ENCODE measurements around the gene ID1.
"Not testable (repeated sequence)": the region's sequence is repeated elsewhere in the genome, so short reads cannot be mapped to it uniquely, and the experiment has no call there.

Gene ID1

GRCh38 chr20:31573555-31574321 lies 31.4 kb upstream of the ID1 start:
- no peak for DNase-seq (ENCODE audit: low read depth in 2 of 2)

DNA sequence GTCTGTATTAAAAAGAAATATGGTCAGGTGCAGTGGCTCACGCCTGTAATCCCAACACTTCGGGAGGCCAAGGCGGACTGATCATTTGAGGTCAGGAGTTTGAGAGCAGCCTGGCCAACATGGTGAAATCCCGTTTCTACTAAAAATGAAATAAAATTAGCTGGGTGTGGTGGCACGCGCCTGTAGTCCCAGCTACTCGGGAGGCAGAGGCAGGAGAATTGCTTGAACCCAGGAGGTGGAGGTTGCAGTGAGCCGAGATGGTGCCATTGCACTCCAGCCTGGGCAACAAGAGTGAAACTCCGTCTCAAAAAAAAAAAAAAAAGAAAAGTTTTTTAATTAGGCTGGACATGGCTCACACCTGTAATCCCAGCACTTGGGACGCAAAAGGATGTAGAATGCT lies 30.1 kb upstream of the ID1 start:
- not testable (repeated sequence) for DNase-seq (ENCODE audit: low read depth in 2 of 2)

DNA sequence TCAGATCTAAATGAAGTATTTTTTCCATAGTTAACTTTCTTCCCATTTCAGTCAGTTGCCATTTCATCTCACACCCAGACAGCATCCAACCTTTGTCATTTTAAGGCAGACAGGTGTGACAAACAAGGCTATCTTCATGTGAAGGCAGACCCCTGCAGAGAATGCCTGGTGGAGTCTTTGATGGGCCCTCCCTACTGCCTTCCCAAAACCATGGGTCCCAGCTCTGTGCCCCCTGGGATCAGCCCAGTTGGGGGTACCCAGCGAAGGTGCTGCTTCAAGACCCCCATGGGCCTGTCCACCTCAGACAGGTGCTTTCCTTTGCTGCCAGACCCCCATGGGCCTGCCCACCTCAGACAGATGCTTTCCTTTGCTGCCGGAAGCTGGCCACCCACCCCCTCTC lies 28.3 kb upstream of the ID1 start:
- no peak for DNase-seq (ENCODE audit: low read depth in 2 of 2)

DNA sequence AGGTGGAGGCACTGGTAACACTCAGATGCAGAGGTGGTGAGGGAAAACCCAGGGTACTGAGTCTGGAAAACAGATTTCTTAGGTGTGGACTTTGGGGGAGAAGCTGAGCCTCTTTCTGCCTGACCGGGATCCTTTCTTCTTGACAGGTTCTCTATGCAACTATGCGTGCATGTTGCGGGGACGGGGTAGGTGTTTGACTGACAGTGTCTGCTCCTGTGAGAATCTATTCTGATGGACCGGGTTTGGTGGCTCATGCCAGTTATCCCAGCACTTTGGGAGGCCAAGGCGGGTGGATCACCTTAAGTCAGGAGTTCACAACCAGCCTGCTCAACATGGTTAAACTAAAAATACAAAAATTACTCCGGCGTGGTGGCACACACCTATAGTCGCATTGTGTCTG lies 27.9 kb upstream of the ID1 start:
- DNase-seq (ENCODE audit: low read depth in 2 of 2) = no peak

GRCh38 chr20:31578448-31579138 lies 26.5 kb upstream of the ID1 start:
- DNase-seq (ENCODE audit: low read depth in 2 of 2) = no peak

DNA sequence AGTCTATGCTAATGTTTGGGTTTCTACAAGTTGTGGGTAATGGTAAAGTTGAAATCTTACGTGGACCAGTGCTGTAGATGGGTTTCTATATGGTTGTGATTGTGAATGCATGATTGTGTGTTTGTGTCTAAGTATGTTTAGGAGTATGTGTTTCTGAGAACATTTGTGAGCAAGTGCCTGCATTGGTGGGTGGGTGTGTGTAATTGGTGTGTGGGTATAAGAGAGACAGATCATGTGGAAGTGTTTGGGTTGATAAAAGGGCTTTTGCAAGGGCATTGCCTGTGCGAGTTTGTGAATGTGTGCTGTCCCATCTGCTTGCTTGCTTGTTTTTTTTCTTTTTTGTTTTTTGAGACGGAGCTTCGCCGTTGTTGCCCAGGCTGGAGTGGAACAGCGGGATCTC lies 25.8 kb upstream of the ID1 start:
- DNase-seq (ENCODE audit: low read depth in 2 of 2) = no peak

DNA sequence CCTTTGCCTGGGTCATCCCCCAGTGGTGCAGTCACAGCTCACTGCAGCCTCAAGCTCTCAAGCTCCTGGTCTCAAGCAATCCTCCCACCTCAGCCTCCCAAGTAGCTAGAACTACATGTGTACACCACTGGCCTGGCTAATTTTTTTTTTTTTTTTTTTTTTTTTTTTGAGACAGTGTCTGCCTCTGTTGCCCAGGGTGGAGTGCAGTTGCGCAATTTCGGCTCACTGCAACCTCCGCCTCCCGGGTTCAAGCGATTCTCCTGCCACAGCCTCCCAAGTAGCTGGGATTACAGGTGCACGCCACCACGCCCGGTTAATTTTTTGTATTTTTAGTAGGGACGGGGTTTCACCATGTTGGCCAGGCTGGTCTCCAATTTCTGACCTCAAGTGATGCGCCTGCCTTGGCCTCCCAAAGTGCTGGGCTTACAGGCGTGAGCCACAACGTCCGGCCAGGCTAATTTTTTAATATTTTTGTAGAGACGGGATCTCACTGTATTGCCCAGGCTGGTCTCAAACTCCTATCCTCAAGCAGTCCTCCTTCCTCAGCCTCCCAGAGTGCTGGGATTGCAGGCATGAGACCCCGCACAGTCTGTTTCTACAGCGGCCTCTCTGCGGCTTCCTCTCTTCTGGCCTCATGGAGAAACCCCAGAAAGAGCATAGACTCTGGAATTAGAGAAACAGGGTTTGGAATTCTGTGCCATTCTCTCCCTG lies 25.0 kb upstream of the ID1 start:
- DNase-seq (ENCODE audit: low read depth in 2 of 2) = not testable (repeated sequence)

DNA sequence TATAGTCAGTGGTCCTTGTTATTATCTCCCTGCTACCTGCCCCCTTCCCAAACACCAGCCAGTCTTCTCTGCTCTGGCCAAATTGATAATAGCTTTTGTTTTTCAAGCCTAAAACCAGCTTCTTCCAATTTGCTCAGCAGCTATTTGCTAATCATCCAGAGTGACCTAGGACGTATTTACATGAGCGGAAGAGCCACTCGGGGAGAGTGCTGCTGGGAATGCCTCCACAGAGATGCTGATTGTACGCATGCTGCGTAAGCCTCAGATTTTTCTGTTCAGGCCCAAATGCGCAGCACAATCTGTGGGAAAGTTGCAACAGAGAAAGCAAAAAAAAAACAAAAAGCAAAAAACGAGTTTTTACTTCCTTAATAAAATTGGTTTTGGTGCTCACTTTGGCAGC lies 24.4 kb upstream of the ID1 start:
- no peak for DNase-seq (ENCODE audit: low read depth in 2 of 2)

- DNase-seq (ENCODE audit: low read depth in 2 of 2) = no peak
Measured at GRCh38 chr20:31581391-31581790, 23.7 kb upstream of the ID1 start.

DNA sequence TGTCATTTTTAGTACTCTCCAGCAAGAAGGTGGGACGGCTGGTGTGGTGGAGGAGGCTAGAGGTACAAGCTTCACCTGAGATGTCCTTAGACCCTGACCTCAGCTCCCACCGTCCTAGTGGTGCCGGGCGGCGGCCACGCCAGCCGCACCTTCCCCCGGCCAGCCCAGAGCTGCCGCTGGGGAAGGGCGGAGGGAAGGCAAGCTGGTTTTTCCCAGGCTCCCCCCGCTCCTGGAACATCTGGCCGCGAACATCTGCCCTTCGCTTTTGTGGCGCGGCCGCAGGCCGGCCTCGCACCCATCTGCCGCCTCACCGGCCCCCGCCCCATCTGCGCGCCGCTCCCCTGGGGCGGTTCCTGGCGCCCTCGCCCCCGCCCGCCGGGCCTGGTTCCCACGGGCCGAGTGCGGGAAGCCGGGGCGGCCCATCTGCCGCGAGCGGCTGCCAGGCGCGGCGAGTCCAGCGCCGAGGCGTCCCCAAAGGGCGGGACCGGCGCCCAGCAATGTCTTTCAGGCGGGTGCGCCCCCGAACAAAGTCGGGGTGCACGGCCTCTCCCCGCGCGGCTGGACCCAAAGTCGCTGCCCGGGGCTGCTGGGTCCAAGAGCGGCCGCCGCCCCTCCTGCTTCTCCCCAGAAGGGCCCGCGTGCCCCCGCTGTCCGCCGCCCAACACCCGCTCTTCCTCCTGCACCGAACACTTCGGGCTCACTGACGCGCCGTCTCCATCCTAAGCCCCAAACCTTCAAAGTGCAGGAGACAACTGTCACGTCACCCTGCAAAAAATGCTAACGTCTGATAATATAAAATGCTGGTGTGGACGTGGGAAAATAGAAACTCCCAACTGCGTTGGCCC lies 17.3 kb upstream of the ID1 start:
- DNase-seq (ENCODE audit: low read depth in 2 of 2) = no peak

DNA sequence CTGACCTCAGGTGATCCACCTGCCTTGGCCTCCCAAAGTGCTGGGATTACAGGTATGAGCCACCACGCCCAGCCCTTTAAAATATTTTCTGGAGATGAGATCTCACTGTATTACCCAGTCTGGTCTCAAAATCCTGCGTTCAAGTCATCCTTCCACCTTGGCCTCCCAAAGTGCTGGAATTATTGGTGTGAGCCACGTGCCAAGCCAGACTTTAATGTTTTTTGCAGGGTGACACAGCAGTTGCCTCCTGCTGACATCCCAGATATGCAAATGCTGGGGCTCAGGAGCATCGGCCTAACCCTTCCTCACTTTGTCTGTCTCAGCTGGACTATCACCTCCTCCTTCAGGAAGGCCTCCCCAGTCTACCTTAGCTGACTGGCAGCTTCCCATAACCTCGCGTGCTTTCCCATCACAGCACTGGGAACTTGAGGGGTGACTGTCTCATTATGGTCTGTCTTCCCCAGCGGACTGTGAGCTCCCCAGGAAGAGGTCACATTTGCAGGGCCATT lies 14.3 kb upstream of the ID1 start:
- no peak for DNase-seq (ENCODE audit: low read depth in 2 of 2)

DNA sequence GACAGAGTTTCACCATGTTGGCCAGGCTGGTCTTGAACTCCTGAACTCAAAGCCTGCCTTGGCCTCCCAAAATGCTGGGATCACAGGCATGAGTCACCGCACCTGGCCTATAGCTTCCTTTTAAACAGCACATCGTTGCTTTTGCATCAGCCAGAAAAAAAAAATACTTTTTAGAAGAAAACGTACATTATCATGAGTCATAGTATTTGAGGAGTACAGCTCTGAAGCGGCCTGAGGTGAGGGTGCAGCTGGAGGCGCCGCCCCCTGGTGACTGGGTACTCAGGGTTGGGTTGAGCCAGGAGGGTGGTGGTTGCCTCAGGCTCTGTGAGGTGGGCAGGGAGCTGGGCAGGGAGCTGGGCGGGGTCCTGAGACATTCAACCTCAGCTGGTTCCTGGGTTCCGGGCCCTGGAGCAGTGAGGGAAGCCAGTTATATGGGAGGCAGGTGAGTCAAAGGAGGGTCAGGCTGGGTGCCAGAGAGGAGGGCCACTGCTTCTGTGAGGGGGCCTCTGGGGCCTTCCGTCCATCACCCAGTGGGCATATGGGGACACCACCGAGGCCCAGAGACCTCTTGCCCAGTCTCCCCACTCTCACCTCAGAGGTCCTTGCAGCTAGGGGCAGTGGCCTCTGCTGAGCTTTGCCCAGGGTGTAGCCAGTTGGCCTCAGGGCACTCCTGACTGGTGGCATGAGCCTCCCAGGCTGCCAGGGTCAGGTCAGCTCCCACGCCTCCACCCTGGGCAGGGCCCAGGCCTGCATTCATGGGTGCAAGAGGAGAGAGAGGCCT lies 11.7 kb upstream of the ID1 start:
- no peak for DNase-seq (ENCODE audit: low read depth in 2 of 2)

GRCh38 chr20:31594002-31594557 lies 11.0 kb upstream of the ID1 start:
- no peak for DNase-seq (ENCODE audit: low read depth in 2 of 2)

GRCh38 chr20:31594558-31595379 lies 10.3 kb upstream of the ID1 start:
- DNase-seq (ENCODE audit: low read depth in 2 of 2) = no peak

DNA sequence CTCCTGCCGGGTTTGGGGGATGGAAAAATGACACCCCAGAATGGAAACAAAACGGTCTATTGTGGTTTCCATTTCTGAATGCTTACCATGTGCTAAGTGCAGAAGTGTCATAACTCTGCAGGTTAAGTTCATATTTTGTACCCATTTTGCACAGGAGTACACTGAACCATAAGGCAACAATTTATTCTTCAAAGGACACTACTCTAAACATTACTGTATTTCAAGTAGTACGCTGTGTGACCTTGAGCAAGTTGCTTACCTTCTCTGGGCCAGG lies 9.8 kb upstream of the ID1 start:
- DNase-seq (ENCODE audit: low read depth in 2 of 2) = no peak

- no peak for DNase-seq (ENCODE audit: low read depth in 2 of 2)
Measured at GRCh38 chr20:31595654-31596411, 9.3 kb upstream of the ID1 start.

DNA sequence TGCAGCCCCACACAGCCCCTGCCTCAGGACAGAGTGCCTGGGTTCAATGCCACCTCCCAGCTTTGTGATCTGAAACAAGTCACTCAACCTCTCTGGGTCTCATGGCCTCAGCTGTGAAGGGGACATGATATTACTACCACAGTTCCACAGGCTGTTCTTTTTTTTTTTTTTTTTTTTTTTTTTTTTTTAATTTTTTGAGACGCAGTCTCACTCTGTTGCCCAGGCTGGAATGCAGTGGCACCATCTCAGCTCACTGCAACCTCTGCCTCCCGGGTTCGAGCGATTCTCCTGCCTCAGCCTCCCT lies 8.7 kb upstream of the ID1 start:
- not testable (repeated sequence) for DNase-seq (ENCODE audit: low read depth in 2 of 2)

DNA sequence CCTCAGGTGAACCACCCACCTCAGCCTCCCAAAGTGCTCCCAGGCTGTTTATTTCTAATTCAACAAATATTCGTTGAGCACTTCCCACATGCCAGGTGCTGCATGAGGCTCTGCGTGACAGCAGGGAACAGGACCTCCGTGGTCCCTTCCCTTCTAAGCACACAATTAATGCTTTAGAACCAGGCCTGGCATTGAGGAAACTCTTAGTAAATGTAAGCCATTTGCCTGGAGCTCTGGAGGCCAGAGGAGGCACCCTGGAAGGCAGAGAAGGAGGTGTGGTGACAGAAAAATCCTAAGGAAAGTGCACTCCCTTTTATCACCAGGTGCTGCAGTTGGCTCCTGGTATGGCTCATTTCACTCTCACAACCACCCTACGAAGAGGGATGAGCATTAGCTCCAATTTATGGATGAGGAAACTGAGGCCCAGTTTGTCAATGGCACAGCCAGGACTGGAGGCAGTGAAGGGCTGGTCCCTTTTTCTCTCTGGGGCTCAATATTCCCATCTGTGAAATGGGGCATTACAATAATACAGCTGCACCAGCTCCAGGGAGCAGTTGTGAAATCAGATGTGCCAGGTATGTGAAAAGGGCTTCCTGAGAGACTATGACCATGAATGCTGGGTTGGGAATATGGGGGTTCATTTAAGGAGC lies 8.1 kb upstream of the ID1 start:
- DNase-seq (ENCODE audit: low read depth in 2 of 2) = no peak

DNA sequence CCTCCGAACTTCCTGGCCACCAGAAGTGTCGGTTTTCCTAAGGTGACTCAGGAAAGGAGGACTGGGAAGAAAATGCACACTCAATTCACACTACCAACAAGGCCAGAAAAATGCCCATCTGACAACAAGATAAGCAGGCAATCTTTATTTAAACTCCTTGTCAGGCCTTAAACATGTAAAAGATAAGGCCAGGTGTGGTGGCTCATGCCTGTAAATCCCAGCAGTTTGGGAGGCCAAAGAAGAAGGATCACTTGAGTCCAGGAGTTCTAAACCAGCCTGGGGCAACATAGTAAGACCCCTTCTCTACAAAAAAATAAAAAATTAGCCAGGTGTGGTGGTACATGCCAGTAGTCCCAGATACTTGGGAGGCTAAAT lies 7.6 kb upstream of the ID1 start:
- no peak for DNase-seq (ENCODE audit: low read depth in 2 of 2)

All from stimulated activated CD4-positive, alpha-beta T cell treated with anti-CD3 and anti-CD28 coated beads, Interleukin-12 subunit alpha, Interleukin-12 subunit beta, amount 100 ng/mL, for 24 hours (primary cell).